Measurements from ENCODE around the gene TNIK. TPM values are rescaled to one million over a fixed set of nuclear protein-coding genes. Genes with fewer than 3 reads are reported as not detected.
A peak's percentile ranks its signal among the peaks of the same experiment; 100 is the strongest.

TNIK gene
- total RNA-seq, 1 donor from 2014 or later: 36.0 TPM

GRCh38 chr3:171095063-171095462 lies 365.1 kb downstream of the TNIK start:
- DNase-seq (ENCODE audit: low read depth, low spot score): no peak

- DNase-seq (ENCODE audit: low read depth, low spot score): no peak
These were observed 365.8 kb downstream of the TNIK start for GRCh38 chr3:171094411-171094810.

GRCh38 chr3:171093462-171093861 lies 366.7 kb downstream of the TNIK start:
- DNase-seq (ENCODE audit: low read depth, low spot score): no peak

- DNase-seq (ENCODE audit: low read depth, low spot score): no peak
These were observed 367.7 kb downstream of the TNIK start for GRCh38 chr3:171092467-171092911.

GRCh38 chr3:171090321-171090720 lies 369.9 kb downstream of the TNIK start:
- no peak for DNase-seq (ENCODE audit: low read depth, low spot score)

- peak; percentile 71 for DNase-seq (ENCODE audit: low read depth, low spot score)
These were observed 371.0 kb downstream of the TNIK start for GRCh38 chr3:171088964-171089754.

GRCh38 chr3:171088496-171088895 lies 371.7 kb downstream of the TNIK start:
- DNase-seq (ENCODE audit: low read depth, low spot score): no peak

GRCh38 chr3:171086914-171087313 lies 373.3 kb downstream of the TNIK start:
- DNase-seq (ENCODE audit: low read depth, low spot score): no peak

GRCh38 chr3:171077261-171077660 lies 382.9 kb downstream of the TNIK start:
- DNase-seq (ENCODE audit: low read depth, low spot score): no peak

GRCh38 chr3:171072432-171072831 lies 387.8 kb downstream of the TNIK start:
- no peak for DNase-seq (ENCODE audit: low read depth, low spot score)

GRCh38 chr3:171068658-171069057 lies 391.5 kb downstream of the TNIK start:
- no peak for DNase-seq (ENCODE audit: low read depth, low spot score)

GRCh38 chr3:171066206-171066605 lies 394.0 kb downstream of the TNIK start:
- no peak for DNase-seq (ENCODE audit: low read depth, low spot score)

GRCh38 chr3:171065732-171066131 lies 394.5 kb downstream of the TNIK start:
- no peak for DNase-seq (ENCODE audit: low read depth, low spot score)

- DNase-seq (ENCODE audit: low read depth, low spot score): no peak
These were observed 395.7 kb downstream of the TNIK start for GRCh38 chr3:171064461-171064860.

GRCh38 chr3:171061749-171062148 lies 398.5 kb downstream of the TNIK start:
- no peak for DNase-seq (ENCODE audit: low read depth, low spot score)

- no peak for DNase-seq (ENCODE audit: low read depth, low spot score)
These were observed 400.2 kb downstream of the TNIK start for GRCh38 chr3:171059978-171060377.

GRCh38 chr3:171058873-171059603 lies 401.2 kb downstream of the TNIK start:
- no peak for DNase-seq (ENCODE audit: low read depth, low spot score)

GRCh38 chr3:171058058-171058457 lies 402.1 kb downstream of the TNIK start:
- no peak for DNase-seq (ENCODE audit: low read depth, low spot score)

- DNase-seq (ENCODE audit: low read depth, low spot score): no peak
These were observed 403.1 kb downstream of the TNIK start for GRCh38 chr3:171057072-171057471.

- peak; percentile 45 for DNase-seq (ENCODE audit: low read depth, low spot score)
These were observed 403.7 kb downstream of the TNIK start for GRCh38 chr3:171056528-171056927.

GRCh38 chr3:171055336-171056178 lies 404.6 kb downstream of the TNIK start:
- DNase-seq (ENCODE audit: low read depth, low spot score): no peak

GRCh38 chr3:171054921-171055320 lies 405.3 kb downstream of the TNIK start:
- no peak for DNase-seq (ENCODE audit: low read depth, low spot score)
